NT2/D1 (cell line): ENCODE measurements around the gene CPN2.

ENCODE experiments used
- DNase-seq: peaks from one replicate; pipeline ENCODE4 v3.0.0-alpha.2; 2011; ENCODE audit warnings: low read depth, low spot score
- H3K27me3 ChIP-seq: 2 replicates; pipeline ENCODE4 v1.6.0; 2011; ENCODE audit warnings: mild to moderate bottlenecking; ENCODE audit not compliant: insufficient read length, insufficient read depth
- H3K36me3 ChIP-seq: 2 replicates; pipeline ENCODE4 v1.6.1; 2011; ENCODE audit warnings: mild to moderate bottlenecking, low read length, mixed read lengths; ENCODE audit not compliant: insufficient read depth, insufficient read length
- H3K4me1 ChIP-seq: 2 replicates; pipeline ENCODE4 v1.5.1; 2011; ENCODE audit not compliant: insufficient read depth, insufficient read length
- H3K4me3 ChIP-seq: 2 replicates; pipeline ENCODE4 v1.5.1; 2011; ENCODE audit warnings: low read depth; ENCODE audit not compliant: insufficient read length
- H3K9ac ChIP-seq: 2 replicates; pipeline ENCODE4 v1.6.0; 2011; ENCODE audit warnings: low read depth; ENCODE audit not compliant: insufficient read length
- H3K9me3 ChIP-seq: 2 replicates; pipeline ENCODE4 v1.5.1; 2011; ENCODE audit warnings: mild to moderate bottlenecking, low read length; ENCODE audit not compliant: insufficient read depth
- SUZ12 ChIP-seq: IDR thresholded peaks from 2 replicates; pipeline ENCODE4 v1.6.1; 2011; ENCODE audit not compliant: insufficient read length, insufficient read depth; ENCODE audit errors: extremely low read depth
- YY1 ChIP-seq: IDR thresholded peaks from 2 replicates; pipeline ENCODE4 v1.6.1; 2011; ENCODE audit not compliant: insufficient read length, insufficient read depth
- ZNF274 ChIP-seq: IDR thresholded peaks from 2 replicates; pipeline ENCODE4 v1.6.1; 2011; ENCODE audit warnings: mild to moderate bottlenecking, low read depth, low read length

The CPN2 gene

DNA sequence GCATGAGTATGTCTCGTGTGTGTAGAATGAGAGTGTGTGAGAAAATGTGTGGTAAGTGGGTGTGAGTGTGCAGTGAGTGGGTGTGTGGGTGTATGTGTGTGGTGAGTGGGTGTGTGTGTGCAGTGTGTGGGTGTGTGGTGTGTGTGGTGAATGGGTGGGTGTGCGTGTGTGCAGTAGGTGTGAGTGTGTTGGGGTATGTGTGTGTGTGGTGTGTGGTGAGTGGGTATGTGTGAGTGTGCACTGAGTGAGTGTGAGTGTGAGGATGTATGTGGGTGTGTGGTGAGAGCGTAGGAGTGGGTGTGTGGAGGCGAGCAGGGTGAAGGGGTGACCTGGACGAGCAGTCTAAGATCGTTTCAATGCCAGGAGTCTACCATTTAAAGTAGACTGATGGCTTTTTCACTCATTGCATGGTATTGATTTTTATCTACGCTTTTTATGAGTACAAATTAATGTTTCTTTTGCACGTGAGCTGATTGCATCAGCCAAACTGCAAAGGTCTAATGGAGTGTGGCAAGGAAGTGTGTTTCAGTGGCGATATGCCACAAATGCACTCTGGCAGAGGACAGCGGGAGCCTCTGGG is 1.6 kb upstream of the CPN2 start:
- TF ChIP-seq ZNF274 = no peak
- no peak for TF ChIP-seq SUZ12
- TF ChIP-seq YY1 = no peak
- no peak for DNase-seq
- no peaks in the 10 kb centered on the region for H3K9me3 ChIP-seq
- no peak overlapping the region for H3K9ac ChIP-seq
- peaks cover 13% of the 10 kb centered on the region for H3K4me1 ChIP-seq
- no peak overlapping the region for H3K4me3 ChIP-seq
- H3K27me3 ChIP-seq = no peaks in the 10 kb centered on the region
- H3K36me3 ChIP-seq = no peaks in the 10 kb centered on the region

DNA sequence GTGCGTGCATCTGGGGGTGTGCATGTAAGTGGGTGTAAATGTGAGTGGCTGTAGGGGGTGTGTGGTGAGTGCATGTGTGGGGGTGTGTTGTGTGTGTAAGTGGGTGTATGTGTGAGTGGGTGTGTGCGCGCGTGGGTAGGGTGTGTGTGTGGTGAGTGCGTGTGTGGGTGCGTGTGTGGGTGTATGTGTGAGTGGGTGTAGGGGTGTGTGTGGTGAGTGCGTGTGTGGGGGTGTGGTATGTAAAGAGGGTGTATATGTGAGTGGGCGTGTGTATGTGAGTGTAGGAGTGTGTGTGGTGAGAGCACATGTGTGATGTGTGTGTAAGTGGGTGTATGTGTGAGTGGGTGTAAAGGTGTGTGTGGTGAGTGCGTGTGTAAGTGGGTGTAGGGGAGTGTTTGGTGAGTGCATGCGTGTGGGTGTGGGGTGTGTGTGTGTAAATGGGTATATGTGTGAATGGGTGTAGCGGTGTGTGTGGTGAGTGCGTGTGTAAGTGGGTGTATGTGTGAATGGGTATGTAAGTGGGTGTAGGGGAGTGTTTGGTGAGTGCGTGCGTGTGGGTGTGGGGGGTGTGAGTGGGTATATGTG is 916 bp upstream of the CPN2 start:
- no peak for DNase-seq
- no peak for TF ChIP-seq SUZ12
- TF ChIP-seq YY1 = no peak
- no peak for TF ChIP-seq ZNF274
- Histone ChIP-seq H3K4me1 (peaks cover 13% of the 10 kb centered on the region), H3K4me3 (no peak overlapping the region), H3K9me3 (no peaks in the 10 kb centered on the region), H3K27me3 (no peaks in the 10 kb centered on the region), H3K9ac (no peak overlapping the region), H3K36me3 (no peaks in the 10 kb centered on the region)

DNA sequence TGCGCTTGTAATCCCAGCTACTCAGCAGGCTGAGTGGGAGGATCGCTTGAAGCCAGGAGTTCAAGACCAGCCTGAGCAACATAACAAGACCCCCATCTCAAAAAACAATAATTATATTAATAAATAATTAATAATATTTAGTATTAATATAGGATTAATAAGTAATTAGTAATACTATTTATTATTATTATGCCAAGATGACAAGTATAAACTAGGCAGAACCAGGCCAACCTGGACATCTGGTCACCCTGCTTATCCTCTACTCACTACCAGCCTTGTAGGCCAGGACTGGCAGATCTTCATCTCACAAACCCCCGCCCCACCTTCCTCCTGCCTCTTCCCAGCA is 429 bp downstream of the CPN2 start:
- TF ChIP-seq SUZ12 (no peak), ZNF274 (no peak), YY1 (no peak)
- H3K27me3 ChIP-seq = no peaks in the 10 kb centered on the region
- DNase-seq = no peak

DNA sequence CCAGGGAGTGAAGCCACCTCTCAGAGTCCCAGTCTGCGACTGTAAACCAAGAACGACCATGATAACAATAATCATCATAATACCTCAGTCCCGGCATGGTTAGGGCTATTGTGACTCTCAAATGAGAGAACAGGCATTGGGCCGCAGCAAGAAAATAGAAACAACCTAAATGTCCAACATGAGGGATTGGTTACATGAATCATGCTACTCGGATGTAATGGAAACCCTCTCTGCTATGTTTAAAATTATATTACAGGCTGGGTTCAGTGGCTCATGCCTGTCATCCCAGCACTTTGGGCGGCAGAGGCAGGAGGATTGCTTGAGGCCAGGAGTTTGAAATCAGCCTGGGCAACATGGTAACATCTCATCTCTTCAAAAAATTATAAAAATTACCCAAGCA is 2.8 kb downstream of the CPN2 start:
- no peaks in the 10 kb centered on the region for H3K36me3 ChIP-seq
- TF ChIP-seq ZNF274 (no peak), SUZ12 (no peak)

More for the DNA sequence above, 429 bp downstream of the CPN2 start:
- Histone ChIP-seq H3K9me3 (no peaks in the 10 kb centered on the region), H3K36me3 (no peaks in the 10 kb centered on the region), H3K9ac (no peak overlapping the region), H3K4me1 (peaks cover 18% of the 10 kb centered on the region), H3K4me3 (no peak overlapping the region)

DNA sequence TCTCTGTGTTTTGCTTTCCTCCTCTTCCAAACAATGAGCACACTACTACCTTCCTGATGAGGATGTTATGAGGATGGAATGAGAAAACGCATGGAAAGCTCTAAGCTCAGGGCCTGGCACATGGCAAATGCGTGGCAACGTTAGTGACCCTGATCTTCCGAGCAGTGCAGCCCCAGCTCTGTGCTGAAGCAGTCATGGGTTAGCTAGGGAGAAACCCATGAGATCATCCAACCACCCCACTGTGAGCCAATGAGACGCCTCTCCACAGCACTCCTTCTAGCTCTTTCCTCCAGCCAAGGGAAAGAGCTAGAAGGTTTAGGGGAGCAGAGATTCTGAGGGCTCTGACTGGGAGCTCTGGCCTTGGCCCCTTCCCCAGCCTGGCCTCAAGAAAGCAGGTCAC is 4.5 kb downstream of the CPN2 start:
- H3K4me1 ChIP-seq = peaks cover 12% of the 10 kb centered on the region
- H3K27me3 ChIP-seq = peaks cover 14% of the 10 kb centered on the region

More for the DNA sequence above, 2.8 kb downstream of the CPN2 start:
- Histone ChIP-seq H3K4me1 (peaks cover 18% of the 10 kb centered on the region), H3K9me3 (no peaks in the 10 kb centered on the region), H3K4me3 (no peak overlapping the region), H3K9ac (no peak overlapping the region), H3K27me3 (no peaks in the 10 kb centered on the region)
- no peak for DNase-seq

DNA sequence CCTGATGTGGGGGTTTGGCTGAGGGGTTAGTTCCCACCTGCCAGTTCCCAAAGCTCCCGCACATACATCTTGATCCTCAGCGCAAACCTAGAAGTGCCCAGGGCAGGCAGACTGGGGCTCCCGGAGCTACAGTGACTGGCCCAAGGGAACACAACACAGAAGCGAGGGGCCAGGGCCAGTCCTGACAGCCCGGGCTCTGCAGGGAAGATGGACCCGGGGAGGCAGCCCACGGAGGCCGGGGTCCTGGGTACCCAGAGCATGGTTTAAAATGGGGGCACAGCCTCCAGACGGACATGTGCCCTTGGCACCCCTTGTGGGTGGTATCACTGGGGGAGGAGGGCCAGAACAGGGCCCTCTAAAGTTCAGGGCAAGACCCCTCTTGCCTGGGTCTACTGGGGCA is 5.1 kb downstream of the CPN2 start:
- H3K9ac ChIP-seq = no peak overlapping the region
- no peaks in the 10 kb centered on the region for H3K9me3 ChIP-seq
- H3K27me3 ChIP-seq = peaks cover 20% of the 10 kb centered on the region
- no peak for DNase-seq
- no peak for TF ChIP-seq YY1
- no peak for TF ChIP-seq ZNF274
- TF ChIP-seq SUZ12 = no peak
- H3K36me3 ChIP-seq = no peaks in the 10 kb centered on the region
- H3K4me3 ChIP-seq = no peak overlapping the region
- H3K4me1 ChIP-seq = peaks cover 14% of the 10 kb centered on the region

More for the DNA sequence above, 4.5 kb downstream of the CPN2 start:
- DNase-seq = no peak
- Histone ChIP-seq H3K4me3 (no peak overlapping the region), H3K9me3 (no peaks in the 10 kb centered on the region), H3K9ac (no peak overlapping the region), H3K36me3 (no peaks in the 10 kb centered on the region)
- TF ChIP-seq ZNF274 = no peak
- TF ChIP-seq SUZ12 = no peak
- TF ChIP-seq YY1 = no peak

DNA sequence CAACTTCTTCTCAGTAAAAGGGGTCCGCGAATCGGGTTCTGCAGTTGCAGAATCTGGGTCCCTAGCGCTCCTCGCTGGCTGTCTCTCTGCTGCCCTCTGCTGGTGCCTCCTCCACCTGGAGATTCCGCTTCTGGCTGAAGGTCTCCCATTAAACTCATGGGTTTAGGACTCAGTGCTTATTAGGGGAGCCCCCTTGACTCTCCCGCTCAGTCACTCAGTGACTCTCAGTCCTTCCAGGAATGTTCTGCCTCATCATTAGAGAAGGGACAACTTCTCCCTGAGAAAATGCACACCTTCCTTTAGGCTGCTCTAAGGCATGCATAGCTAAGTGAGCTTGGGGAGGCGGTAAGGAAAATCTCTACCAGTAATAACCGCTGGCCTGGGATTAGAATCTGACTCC is 7.1 kb downstream of the CPN2 start:
- DNase-seq = peak; percentile 66
- Histone ChIP-seq H3K9ac (no peak overlapping the region), H3K9me3 (no peaks in the 10 kb centered on the region), H3K4me3 (no peak overlapping the region), H3K36me3 (no peaks in the 10 kb centered on the region), H3K27me3 (peaks cover 21% of the 10 kb centered on the region), H3K4me1 (peaks cover 16% of the 10 kb centered on the region)
- TF ChIP-seq SUZ12 = no peak
- TF ChIP-seq YY1 = no peak
- TF ChIP-seq ZNF274 = no peak
